Neural cell (in vitro differentiated cells): Measurements from ENCODE around the gene CSMD2. TPM values are rescaled to one million over a fixed set of nuclear protein-coding genes. Genes with fewer than 3 reads are reported as not detected.

Experiments used
- H2AFZ ChIP-seq: fragments of 200-600, 300-800 bp; sonication (generic), shearing (Covaris generic); 2 replicates; pipeline ENCODE4 v1.6.0; 2014; ENCODE audit warnings: low read depth, mild to moderate bottlenecking, antibody characterized with exemption, low read length, moderate library complexity
- H3F3A ChIP-seq: fragments of 200-600 bp; shearing (Covaris generic); 2 replicates; pipeline ENCODE4 v1.6.1; 2016; ENCODE audit warnings: mild to moderate bottlenecking, moderate library complexity, mixed read lengths, antibody characterized with exemption, low read length; ENCODE audit not compliant: insufficient read depth, poor library complexity, severe bottlenecking
- H3K27ac ChIP-seq: fragments of 200-600, 300-800 bp; sonication (generic), shearing (Covaris generic); 2 replicates; pipeline ENCODE4 v1.5.1; 2014; ENCODE audit warnings: mild to moderate bottlenecking, low read length, moderate library complexity
- H3K27me3 ChIP-seq: fragments of 300-800, 200-600 bp; sonication (generic), shearing (Covaris generic); 2 replicates; pipeline ENCODE4 v1.6.0; 2014; ENCODE audit warnings: mild to moderate bottlenecking, low read depth, low read length, moderate library complexity; ENCODE audit not compliant: insufficient read depth
- H3K36me3 ChIP-seq: fragments of 300-800, 200-600 bp; sonication (generic), shearing (Covaris generic); 2 replicates; pipeline ENCODE4 v1.5.1; 2014; ENCODE audit warnings: mild to moderate bottlenecking, antibody characterized with exemption, low read length, moderate library complexity; ENCODE audit not compliant: insufficient read depth
- H3K4me2 ChIP-seq: fragments of 300-800, 200-600 bp; sonication (generic), shearing (Covaris generic); 2 replicates; pipeline ENCODE4 v1.6.0; 2014; ENCODE audit warnings: mild to moderate bottlenecking, low read length
- H3K4me3 ChIP-seq: fragments of 300-800, 200-600 bp; sonication (generic), shearing (Covaris generic); 2 replicates; pipeline ENCODE4 v1.5.1; 2014; ENCODE audit warnings: mild to moderate bottlenecking, low read length, moderate library complexity
- H3K79me2 ChIP-seq: fragments of 200-600 bp; shearing (Covaris generic); replicated peaks from 2 replicates; pipeline ENCODE4 v1.6.0; 2014; ENCODE audit warnings: mild to moderate bottlenecking, low read length, moderate library complexity; ENCODE audit not compliant: insufficient read depth
- H3K9ac ChIP-seq: fragments of 300-800, 200-600 bp; sonication (generic), shearing (Covaris generic); 2 replicates; pipeline ENCODE4 v1.6.1; 2016; ENCODE audit warnings: mild to moderate bottlenecking, low read length, mixed read lengths
- H3K9me2 ChIP-seq: fragments of 200-600 bp; shearing (Covaris generic); 2 replicates; pipeline ENCODE4 v1.6.1; 2016; ENCODE audit warnings: mild to moderate bottlenecking, low read length, mixed read lengths; ENCODE audit not compliant: insufficient read depth
- H3K9me3 ChIP-seq: fragments of 200-600, 300-800 bp; sonication (generic), shearing (Covaris generic); 2 replicates; pipeline ENCODE4 v1.6.1; 2016; ENCODE audit warnings: mild to moderate bottlenecking, mixed run types, low read length, moderate library complexity, mixed read lengths
- H4K20me1 ChIP-seq: fragments of 200-600 bp; shearing (Covaris generic); 2 replicates; pipeline ENCODE4 v1.6.1; 2016; ENCODE audit warnings: mild to moderate bottlenecking, mixed run types; ENCODE audit not compliant: insufficient read depth
- CTCF ChIP-seq: fragments of 450-650 bp; IDR thresholded peaks from 2 replicates; pipeline ENCODE4 v1.5.1; 2014; ENCODE audit warnings: antibody characterized with exemption, mild to moderate bottlenecking, moderate library complexity; ENCODE audit not compliant: poor library complexity, severe bottlenecking
- EP300 ChIP-seq: fragments of 450-650 bp; conservative IDR thresholded peaks from 2 replicates; pipeline ENCODE4 v1.6.1; 2014; ENCODE audit warnings: antibody characterized with exemption, mild to moderate bottlenecking, moderate library complexity; ENCODE audit not compliant: poor library complexity, severe bottlenecking
- EZH2 ChIP-seq: fragments of 200-600, 300-800 bp; shearing (Covaris generic), sonication (generic); IDR thresholded peaks from 2 replicates; pipeline ENCODE4 v1.6.1; 2014; ENCODE audit warnings: antibody characterized with exemption, low read length, borderline replicate concordance, mild to moderate bottlenecking; ENCODE audit not compliant: insufficient read depth, poor library complexity, severe bottlenecking
- MXI1 ChIP-seq: fragments of 450-650 bp; conservative IDR thresholded peaks from 2 replicates; pipeline ENCODE4 v1.6.1; 2014; ENCODE audit warnings: antibody characterized with exemption, mild to moderate bottlenecking; ENCODE audit not compliant: poor library complexity, severe bottlenecking
- POLR2AphosphoS5 ChIP-seq: IDR thresholded peaks from 2 replicates; pipeline ENCODE4 v1.6.1; 2012
- RAD21 ChIP-seq: fragments of 450-650 bp; conservative IDR thresholded peaks from 2 replicates; pipeline ENCODE4 v1.6.1; 2014; ENCODE audit warnings: antibody characterized with exemption, mild to moderate bottlenecking, moderate library complexity
- SMC3 ChIP-seq: fragments of 450-650 bp; conservative IDR thresholded peaks from 2 replicates; pipeline ENCODE4 v1.6.1; 2014; ENCODE audit warnings: antibody characterized with exemption, mild to moderate bottlenecking, moderate library complexity; ENCODE audit not compliant: poor library complexity
- TAF1 ChIP-seq: IDR thresholded peaks from 2 replicates; pipeline ENCODE4 v1.6.1; 2012; ENCODE audit warnings: low read depth
- polyA plus RNA-seq: library from polyadenylated mRNA; depleted of rRNA; stranded (reverse); fragments of >200 nt; gene quantifications from 2 replicates; pipeline ENCODE4 v1.2.3, GENCODE V29; 2014
- TF ChIP-seq, protein P1 (sequence below): IDR thresholded peaks from 2 replicates; pipeline ENCODE4 v1.6.1; 2012; ENCODE audit warnings: borderline replicate concordance

Gene CSMD2
- polyA plus RNA-seq, 1 donor from 2014 or later = 9.6 TPM

DNA sequence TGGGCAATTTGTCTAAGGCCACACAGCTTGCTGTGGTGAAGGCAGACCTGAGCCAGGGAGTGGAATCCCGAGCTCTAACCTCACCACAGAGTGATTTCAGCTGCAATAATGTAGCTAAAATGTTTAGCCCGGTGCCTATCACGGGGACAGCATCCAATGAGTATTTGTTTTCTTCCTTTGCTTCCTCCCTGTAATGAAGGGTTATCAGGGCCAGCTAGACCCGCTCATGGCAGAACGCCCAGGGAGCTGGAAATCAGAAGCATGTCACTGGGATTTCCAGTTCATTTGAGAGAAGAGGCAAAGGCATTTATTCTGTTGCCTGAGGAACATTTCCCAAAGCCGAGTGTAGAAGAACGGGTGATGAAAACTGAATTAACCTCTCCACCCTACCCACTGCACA is 509.5 kb downstream of the CSMD2 start:
- TF ChIP-seq CTCF = no peak
- TF ChIP-seq MXI1 = no peak
- no peak for TF ChIP-seq RAD21
- TF ChIP-seq POLR2AphosphoS5 = no peak
- no peak for TF ChIP-seq SMC3
- no peak for TF ChIP-seq EZH2
- TF ChIP-seq EP300 = no peak
- TF ChIP-seq TAF1 = no peak
- TF ChIP-seq, protein P1, sequence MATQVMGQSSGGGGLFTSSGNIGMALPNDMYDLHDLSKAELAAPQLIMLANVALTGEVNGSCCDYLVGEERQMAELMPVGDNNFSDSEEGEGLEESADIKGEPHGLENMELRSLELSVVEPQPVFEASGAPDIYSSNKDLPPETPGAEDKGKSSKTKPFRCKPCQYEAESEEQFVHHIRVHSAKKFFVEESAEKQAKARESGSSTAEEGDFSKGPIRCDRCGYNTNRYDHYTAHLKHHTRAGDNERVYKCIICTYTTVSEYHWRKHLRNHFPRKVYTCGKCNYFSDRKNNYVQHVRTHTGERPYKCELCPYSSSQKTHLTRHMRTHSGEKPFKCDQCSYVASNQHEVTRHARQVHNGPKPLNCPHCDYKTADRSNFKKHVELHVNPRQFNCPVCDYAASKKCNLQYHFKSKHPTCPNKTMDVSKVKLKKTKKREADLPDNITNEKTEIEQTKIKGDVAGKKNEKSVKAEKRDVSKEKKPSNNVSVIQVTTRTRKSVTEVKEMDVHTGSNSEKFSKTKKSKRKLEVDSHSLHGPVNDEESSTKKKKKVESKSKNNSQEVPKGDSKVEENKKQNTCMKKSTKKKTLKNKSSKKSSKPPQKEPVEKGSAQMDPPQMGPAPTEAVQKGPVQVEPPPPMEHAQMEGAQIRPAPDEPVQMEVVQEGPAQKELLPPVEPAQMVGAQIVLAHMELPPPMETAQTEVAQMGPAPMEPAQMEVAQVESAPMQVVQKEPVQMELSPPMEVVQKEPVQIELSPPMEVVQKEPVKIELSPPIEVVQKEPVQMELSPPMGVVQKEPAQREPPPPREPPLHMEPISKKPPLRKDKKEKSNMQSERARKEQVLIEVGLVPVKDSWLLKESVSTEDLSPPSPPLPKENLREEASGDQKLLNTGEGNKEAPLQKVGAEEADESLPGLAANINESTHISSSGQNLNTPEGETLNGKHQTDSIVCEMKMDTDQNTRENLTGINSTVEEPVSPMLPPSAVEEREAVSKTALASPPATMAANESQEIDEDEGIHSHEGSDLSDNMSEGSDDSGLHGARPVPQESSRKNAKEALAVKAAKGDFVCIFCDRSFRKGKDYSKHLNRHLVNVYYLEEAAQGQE = no peak
- H3K4me2 ChIP-seq = no peak overlapping the region
- no peak overlapping the region for H2AFZ ChIP-seq
- no peak overlapping the region for H3K9ac ChIP-seq
- no peaks in the 10 kb centered on the region for H3F3A ChIP-seq
- no peak overlapping the region for H3K27ac ChIP-seq
- no peaks in the 10 kb centered on the region for H3K27me3 ChIP-seq
- no peaks in the 10 kb centered on the region for H3K9me3 ChIP-seq
- no peak overlapping the region for H3K4me3 ChIP-seq
- no peaks in the 10 kb centered on the region for H3K79me2 ChIP-seq
- no peaks in the 10 kb centered on the region for H3K36me3 ChIP-seq
- no peaks in the 10 kb centered on the region for H4K20me1 ChIP-seq
- no peaks in the 10 kb centered on the region for H3K9me2 ChIP-seq

DNA sequence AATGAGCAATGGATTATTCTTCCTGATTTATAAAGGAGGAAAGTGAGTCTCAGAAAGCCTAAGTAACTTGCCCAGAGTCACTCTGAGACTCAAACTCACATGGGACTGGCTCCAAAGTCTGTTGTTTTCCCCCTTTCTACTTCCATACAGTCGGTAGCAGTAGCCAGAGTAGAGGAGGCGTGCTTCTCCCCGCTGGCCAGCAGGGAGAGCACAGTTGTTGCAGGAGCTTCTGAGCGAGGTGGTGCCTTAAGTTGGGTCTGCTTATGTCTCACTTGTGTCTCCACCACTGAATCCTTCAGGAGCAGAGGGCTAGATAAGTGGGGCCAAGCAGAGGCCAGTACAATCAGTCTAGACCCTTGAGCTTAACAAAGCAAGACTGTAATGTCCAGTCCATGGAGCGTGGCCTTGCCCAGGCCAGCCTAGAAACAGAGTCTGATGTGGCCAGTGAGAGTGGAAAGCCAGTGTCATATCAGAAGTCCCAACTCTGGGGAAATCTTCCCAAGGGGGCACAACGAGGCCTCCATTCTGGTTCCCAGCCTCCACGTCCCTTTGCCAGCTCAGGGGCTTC is 510.7 kb downstream of the CSMD2 start:
- H3K36me3 ChIP-seq = no peaks in the 10 kb centered on the region
- H3K9me2 ChIP-seq = no peaks in the 10 kb centered on the region
- H3K9me3 ChIP-seq = no peaks in the 10 kb centered on the region
- H4K20me1 ChIP-seq = no peaks in the 10 kb centered on the region
- H2AFZ ChIP-seq = no peak overlapping the region
- no peaks in the 10 kb centered on the region for H3K79me2 ChIP-seq
- no peaks in the 10 kb centered on the region for H3F3A ChIP-seq
- TF ChIP-seq EP300 (no peak), POLR2AphosphoS5 (no peak), SMC3 (peak; percentile 44), MXI1 (no peak), TAF1 (no peak), CTCF (peak; percentile 35), RAD21 (peak; percentile 44), EZH2 (no peak)
- TF ChIP-seq, protein P1 = no peak
- no peak overlapping the region for H3K27ac ChIP-seq
- no peaks in the 10 kb centered on the region for H3K27me3 ChIP-seq
- H3K4me2 ChIP-seq = no peak overlapping the region
- no peak overlapping the region for H3K4me3 ChIP-seq
- H3K9ac ChIP-seq = no peak overlapping the region
